CMK (cell line): ENCODE results near the gene UNKL.

Experiments
- DNase-seq: peaks from one replicate; pipeline ENCODE4 v3.0.0-alpha.2; 2010; ENCODE audit warnings: low read depth

Gene UNKL, protein sequence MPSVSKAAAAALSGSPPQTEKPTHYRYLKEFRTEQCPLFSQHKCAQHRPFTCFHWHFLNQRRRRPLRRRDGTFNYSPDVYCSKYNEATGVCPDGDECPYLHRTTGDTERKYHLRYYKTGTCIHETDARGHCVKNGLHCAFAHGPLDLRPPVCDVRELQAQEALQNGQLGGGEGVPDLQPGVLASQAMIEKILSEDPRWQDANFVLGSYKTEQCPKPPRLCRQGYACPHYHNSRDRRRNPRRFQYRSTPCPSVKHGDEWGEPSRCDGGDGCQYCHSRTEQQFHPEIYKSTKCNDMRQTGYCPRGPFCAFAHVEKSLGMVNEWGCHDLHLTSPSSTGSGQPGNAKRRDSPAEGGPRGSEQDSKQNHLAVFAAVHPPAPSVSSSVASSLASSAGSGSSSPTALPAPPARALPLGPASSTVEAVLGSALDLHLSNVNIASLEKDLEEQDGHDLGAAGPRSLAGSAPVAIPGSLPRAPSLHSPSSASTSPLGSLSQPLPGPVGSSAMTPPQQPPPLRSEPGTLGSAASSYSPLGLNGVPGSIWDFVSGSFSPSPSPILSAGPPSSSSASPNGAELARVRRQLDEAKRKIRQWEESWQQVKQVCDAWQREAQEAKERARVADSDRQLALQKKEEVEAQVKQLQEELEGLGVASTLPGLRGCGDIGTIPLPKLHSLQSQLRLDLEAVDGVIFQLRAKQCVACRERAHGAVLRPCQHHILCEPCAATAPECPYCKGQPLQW

DNA sequence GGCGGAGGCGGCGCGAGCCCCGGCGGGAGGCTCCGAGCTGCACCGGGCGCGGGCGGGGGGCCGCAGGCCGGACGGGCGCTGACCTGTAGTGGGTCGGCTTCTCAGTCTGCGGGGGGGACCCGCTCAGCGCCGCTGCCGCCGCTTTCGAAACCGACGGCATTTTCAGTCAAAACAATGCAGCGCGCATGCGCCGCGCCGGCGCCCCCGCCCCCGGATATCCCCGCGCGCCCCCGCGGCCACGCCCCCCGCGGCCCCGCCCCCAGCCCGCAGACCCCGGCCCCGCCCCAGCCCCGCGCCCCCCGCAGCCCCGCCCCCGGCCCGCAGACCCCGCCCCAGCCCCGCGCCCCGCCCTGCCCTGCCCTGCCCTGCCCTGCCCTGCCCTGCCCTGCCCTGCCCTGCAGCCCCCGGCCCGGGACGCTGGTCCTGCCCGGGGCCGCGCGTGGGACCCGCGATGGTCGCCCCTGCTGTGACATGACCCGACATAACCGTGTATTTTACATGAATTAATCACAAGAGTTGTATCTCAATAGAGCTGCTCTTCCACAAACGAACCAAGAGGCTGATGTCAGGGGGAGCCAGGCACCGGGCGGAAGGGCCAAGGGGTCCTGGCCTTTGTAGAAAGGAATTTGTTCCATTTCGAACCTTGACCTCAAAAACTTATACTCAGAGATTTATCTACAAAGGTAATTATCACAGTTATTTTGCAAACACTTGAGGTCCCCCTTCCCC lies at the start of gene UNKL:
UNKL (minus strand) TSS at position 173 of the 729 bp plus-strand sequence; CDS start at position 160, 13 bp downstream.
- no peak for DNase-seq

DNA sequence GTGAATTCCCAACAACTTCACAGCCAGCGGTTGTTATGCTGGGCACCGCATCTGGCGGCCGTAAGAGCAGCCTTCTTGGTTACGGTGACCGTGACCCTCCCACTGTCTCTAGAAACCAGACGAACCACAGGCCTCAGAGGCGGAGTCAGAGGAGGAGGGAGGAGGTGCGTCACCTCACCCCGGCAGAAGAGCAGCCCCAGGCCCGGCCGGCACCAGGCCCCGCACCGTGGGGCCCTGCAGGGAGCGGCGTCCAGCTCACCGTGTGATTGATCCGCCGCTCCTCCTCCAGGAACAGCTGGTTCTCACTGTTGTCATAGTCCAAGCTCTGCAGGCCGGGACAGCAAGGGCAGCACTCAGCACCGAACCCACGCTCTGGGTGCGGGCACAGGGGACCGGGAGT lies 46.6 kb upstream of the UNKL start:
- no peak for DNase-seq

DNA sequence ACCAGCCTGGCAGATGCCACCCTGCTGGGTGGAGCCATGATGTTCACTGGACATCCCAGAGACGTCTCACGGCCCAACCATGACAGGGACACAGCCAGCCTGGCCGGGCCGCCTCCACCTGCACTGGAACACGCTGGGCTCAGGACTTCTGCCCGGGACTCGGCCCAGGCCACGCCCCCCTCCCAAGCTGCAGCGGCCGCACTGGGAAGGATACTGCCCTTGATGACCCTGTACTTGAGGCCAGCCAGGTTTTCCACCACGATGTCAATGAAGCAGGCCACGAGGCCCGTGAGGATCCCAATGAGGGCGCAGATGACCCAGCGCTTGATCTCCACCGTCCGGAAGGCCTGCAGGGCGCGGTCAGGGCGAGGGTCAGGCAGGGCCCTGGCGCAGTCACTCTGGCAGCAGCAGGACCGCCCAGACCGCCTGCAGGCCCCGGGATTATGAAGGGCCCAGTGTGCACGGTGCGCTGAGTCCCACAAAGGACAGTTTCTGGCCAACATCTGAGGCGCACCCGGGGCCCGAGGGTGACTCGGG lies 46.2 kb upstream of the UNKL start:
- no peak for DNase-seq

DNA sequence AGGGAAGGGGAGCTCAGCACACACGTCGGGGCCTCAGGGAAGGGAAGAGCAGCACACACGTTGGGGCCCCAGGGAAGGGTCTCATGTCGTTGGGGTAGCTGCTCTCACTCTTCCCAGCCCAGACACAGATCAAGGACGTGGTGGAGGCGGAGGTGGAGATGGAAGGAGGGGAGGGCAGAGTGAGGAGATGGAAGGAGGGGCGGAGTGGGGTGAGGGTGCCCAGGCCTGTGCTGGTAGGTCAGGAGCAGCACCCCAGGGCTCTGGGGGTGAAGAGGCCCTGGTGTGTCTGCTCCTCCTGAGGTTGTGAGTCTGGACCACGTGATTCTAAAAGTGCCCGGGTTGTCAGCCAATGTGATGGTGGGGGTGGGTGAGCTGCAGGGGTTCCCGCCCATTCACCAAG lies 45.5 kb upstream of the UNKL start:
- no peak for DNase-seq

DNA sequence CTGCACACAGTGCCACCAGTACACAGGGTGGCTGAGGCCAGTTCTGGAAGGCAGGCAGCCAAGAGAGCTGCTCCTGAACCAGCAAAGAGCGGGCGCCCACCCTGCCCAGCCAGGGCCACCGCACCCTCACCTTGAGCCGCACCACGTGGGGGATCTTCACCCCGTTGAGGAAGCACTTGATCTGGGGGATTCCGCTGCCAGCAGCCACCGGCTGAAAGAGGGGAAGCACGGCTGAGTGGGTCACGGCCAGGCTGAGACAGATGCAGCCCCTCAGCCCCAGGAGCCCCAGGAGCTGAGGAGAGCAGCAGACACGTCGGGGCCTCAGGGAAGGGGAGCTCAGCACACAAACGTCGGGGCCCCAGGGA lies 44.5 kb upstream of the UNKL start:
- no peak for DNase-seq

DNA sequence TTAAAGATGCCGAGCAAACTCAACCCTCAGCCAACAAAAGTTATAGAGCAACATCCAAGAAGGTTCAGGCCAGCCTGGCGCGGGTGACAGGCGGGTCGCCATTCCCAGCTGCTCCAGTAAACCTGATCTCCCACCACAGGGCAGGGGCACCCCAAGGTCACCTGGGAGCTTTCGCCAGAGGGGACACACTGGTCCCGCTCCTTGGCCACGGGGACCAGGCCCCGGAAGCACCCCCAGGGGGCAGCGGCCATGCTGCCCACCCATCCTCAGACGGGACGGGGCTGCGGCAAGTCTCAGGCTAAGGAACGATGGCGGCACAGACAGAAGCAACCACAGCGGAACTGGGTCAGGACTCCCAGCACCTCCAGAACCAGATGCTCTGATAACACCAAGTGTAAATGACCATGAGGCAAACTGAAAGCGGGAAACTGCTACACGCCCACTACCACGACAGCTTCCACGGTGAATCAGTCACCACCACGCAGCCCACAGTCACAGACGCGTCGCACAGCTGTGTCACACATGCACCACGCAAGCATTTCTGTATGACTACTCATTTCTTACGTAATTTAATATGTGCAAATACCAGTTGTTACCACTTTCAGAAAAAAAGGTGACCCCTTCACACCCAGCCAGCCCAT lies 44.0 kb upstream of the UNKL start:
- no peak for DNase-seq

DNA sequence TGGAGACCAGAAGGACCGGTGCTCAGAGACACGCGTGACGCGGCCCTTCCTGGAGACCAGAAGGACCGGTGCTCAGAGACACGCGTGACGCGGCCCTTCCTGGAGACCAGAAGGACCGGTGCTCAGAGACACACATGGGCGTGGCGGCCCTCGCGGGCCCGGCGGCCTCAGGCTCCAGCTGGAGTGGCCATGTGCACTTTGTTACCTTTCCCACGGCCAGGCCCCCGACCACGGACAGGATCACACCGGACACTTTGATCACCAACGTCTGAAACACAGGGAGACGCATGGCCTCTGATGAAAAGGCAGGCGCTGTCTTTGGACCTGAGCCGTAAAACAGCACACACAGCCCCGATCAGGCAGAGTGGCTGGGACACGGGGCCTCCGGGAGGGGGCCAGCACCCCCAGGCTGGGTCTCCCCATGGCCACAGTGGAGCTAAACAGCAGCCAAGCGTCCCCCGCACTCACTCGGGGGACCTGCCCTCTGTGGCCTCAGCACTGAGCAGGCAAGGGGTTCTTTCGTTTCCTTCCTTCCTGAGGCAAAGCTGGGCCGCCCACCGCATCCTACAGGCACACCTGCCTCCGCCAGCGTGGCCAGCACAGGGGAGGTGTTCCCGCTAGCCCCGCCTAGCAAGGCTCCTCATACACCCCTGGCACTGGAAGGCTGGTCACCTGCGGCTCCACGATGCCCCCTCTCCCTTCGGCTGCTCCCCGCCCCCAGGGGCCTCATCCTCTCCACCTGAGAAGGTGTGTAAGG lies 43.2 kb upstream of the UNKL start:
- no peak for DNase-seq

DNA sequence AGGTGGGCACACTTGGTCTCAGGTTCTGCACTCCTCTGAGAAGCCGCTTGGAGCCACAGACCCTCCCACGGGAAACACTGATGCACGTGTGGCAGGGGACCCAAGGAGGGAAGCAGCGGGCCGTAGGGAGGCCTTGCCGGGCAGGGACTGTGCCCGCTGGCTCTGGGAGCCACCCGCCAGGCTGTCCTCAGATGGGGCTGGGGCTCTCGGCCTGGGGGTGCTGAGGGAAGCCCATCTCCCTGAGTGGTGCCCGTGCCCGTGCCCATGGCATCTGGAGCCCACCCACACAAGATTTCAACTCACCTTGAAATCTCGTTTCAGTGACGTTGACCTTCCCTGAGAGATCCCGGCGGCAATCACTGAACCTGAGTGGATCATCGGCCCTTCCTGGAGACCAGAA lies 42.4 kb upstream of the UNKL start:
- DNase-seq: no peak

DNA sequence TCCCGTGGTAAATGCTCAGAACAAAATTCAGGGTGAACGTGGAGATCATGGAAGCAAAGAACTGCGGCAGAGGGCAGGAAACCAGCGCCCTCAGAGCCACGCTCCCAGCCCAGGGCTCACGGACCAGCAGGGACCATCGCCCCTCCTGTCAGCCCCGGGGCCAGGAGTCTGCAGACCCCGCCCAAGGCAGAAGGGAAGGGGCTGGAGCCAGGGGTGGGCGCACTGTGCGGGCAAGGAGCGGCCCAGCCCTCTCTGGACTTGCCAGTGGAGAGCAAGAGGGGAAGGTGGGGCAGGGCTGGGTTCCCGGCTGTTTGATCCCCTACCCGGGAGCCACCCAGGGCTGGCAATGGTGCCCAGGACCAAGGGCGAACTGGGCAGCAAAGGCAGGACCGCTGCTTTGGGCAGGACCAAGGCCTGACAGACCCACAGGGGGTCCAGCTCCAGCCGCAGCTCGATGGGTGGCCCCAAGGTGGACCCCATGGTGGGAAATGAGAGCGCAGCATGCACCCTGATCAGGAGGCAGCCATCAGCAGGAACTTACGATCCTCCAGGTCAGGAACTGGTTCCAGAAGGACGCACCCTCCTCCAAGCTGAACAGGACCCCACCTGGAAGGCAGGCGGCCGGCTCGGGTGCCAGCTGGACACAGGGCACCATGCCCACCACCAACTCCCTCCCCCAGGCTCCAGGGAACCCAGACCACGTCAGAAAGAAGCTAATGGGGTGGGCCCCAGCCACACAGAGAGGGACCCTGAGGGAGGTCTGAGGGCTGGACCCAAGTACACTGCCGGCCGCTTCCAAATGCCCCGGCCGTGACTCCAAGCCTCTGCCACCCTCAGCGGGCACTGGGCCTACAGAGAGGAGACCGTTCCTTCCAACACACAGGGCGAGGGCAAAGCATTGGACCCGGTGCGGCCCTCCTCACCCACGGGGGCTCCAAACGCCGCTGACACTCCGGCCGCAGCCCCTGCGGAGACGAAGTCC lies 41.0 kb upstream of the UNKL start:
- DNase-seq: no peak

DNA sequence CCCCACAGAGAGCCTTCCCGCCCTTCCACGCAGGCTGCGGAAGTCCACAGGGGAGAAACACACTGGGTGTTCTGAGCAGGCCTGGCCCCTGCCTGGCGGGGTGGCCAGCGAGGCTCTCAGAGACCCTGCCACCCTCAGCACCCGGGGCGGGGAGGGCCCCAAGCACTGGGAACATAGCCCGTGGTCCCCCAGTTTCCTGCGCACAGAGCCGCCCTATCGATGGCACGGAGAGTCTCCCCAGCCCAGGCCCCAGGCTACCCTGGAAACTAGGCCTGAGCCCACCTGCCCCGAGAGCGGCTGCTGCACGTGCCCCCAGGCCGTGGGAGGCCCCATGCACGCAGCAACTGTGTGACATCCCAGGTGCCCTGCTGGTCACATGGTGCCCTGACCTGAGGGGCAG lies 40.1 kb upstream of the UNKL start:
- DNase-seq: no peak

DNA sequence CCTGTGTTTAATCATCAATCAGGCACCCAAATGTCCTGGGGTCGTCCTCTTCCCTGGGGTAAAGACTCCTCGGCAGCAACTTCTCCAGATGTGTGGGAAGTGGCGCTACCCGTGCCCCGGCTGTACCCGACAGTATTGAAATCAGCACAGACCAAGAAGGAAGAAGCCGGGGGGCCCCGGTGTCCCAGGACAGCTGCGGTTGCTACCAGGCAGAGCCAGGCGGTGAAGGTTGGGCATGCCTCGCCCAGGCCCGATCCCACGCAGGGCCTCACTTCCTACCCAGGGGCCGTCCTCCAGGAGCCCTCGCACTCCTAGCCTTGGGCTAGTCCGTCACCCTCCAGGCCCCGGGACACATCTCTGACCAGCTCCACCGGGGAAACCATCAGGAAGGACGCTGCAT lies 38.8 kb upstream of the UNKL start:
- DNase-seq: no peak

DNA sequence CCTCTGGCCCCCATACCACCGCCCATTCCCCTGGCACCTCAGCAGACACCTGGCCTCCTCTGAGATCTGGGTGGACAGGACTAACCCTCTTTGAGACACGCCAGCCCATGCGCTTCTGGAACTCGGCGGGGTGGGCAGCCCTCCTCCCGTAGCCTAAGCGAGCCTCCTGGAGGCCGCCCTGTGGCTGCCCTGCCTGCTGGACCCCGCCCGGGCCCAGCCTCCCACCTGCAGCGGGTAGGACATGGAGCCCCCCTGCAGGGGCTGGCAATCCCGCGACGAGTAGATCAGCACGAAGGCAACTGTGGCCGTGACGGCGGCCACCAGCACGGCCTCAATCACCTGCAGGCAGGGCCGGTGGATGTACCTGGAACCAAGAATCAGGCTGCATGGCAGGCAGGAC lies 38.0 kb upstream of the UNKL start:
- DNase-seq: no peak

DNA sequence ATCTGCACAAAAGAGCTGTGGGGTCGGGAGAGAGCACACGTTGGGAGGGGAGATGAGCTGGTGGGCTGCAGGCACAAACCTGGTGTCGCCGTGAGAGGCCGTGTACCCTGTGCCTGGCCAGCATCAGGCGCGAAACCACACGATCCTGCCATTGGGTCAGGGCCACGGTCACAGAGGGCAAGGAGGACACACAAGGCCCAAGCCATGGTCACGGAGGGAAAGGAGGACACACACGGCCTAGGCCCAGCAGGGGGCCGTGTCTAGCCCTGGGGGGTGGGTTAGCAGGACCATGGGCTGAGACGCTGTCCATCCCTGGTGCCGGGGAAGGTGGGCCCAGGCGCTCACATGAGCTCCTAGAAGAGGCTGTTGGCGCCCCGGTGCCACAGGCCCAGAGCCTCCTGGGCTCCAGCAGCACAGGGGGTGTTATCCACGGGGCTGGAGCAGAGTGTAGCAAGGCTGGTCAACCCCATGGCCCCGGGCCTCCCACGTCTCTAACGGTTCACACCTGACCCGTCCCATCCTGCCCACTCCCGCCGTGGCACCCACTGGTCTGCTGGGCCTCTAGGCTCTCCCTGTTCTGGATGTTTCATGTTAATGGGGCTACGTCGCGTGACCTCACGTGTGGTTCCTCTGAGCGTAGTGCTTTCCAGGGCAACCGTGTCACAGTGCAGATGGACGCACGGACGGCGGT lies 37.3 kb upstream of the UNKL start:
- DNase-seq: no peak

DNA sequence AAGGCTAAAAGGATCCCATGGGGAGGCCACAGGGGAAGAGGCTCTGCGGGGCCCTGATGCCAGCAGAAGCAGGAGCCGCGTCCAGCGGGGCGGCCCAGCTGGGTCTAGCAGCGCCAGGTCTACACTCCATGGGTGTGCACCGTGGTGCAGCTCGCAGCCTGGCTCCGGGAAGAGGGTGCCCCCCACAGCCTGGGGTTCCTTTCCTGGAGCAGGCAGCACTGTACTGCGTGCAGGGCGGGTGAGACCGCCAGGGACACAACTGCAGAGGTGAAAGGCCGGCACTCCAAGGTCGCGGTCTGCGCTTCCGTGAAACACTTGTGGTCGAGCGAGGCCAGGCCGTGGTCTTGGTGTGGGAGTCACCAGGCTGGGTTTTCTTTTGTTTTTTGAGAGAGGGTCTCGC lies 36.3 kb upstream of the UNKL start:
- DNase-seq: no peak

DNA sequence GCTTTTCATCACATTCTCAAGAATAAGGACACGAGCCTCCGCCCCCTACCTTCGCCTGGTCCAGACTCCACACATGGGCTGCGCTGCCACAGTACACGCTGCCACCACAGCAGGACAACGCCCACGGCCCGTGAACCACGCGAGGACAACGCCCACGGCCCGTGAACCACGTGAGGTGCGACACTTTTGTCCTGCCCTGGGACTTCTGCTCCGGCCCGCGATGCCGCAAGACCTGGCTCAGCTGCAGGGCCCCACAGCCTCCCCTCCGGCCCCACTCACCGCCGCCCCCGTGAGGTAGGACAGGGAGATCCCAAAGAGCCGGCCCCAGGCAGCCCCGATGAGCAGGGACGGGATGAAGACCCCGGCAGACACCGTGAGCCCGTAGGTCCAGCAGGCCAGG lies 35.7 kb upstream of the UNKL start:
- DNase-seq: no peak

DNA sequence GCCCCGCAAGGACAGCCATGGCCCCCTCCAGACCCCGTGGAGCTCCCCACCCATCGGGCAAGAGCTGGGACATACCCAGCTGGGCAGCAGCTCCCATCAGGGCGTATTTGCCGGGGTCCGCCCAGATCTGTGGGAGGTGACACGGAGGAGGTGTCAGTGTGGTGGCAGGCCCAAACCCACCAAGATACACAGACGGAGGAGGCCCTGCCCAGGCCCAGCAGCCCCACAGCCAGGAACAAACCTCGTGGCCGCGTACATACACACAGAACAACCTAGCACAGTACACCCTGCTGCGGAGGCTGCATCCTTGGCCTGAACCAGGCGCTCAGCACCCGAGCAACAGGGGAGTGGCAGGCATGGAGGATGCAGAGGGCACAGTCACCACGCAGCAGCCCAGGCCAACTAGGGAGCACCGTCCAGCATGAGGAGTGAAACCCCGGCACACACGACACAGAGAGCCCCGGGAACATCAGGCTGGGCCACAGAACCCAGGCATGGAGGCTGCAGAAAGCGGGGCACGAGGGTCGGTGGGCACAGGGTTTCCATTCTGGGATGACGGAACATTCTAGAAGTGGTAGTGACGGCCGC lies 34.8 kb upstream of the UNKL start:
- DNase-seq: no peak

DNA sequence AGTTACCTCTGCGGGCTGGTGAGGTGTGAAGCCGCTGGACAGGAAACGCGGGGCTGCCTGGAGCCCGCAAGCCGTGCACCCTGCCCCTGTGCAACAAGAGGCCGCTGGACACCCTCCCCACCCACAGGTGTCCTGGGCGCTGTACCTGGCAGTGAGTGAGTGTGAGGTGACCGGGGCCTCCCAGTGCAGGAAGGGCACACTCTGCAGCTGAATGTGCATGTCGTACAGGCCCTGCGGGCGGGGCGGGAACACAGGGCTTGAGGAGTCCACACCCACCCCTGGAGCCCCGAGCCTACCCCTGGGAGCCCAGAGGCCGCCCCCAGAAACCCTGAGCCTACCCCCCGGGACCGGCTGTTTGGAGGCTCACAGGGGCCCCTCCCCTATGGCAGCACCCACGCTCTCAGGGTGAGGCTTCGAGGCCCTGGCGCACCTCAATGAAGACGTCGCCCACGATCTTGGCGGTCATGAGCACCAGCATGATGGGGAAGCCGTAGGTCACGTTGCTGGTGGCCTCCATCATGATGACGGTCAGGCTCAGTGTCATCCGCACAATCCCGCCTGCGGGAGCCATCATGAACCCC lies 34.1 kb upstream of the UNKL start:
- no peak for DNase-seq

DNA sequence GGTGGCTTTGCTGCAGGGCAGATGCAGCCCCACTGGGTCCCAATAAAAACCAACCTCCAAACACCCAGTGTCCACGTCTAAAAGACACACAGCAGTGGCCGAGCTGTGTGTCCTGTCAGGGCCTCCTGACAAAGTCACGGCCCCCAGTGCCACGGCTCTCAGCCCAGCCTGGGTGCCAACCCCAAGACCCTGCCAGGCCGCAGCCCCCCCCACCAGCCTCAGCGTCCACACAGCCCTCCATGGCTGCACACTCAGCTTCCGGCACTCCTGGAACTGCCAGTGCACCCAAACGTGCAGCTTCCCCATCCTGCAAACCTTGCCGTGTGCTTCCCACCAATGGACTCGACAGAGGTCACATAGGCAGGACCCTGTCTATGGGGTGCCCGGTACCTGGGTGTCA lies 33.5 kb upstream of the UNKL start:
- DNase-seq: no peak
